ENCODE data around the gene ONECUT2. TPM values are rescaled to one million over a fixed set of nuclear protein-coding genes. Genes with fewer than 3 reads are reported as not detected.
A peak's percentile ranks its signal among the peaks of the same experiment; 100 is the strongest.
"Not testable (repeated sequence)": the region's sequence is repeated elsewhere in the genome, so short reads cannot be mapped to it uniquely, and the experiment has no call there.

Gene ONECUT2
- polyA plus RNA-seq, 4 donors = 0.08 to 0.24 (median 0.14) TPM

DNA sequence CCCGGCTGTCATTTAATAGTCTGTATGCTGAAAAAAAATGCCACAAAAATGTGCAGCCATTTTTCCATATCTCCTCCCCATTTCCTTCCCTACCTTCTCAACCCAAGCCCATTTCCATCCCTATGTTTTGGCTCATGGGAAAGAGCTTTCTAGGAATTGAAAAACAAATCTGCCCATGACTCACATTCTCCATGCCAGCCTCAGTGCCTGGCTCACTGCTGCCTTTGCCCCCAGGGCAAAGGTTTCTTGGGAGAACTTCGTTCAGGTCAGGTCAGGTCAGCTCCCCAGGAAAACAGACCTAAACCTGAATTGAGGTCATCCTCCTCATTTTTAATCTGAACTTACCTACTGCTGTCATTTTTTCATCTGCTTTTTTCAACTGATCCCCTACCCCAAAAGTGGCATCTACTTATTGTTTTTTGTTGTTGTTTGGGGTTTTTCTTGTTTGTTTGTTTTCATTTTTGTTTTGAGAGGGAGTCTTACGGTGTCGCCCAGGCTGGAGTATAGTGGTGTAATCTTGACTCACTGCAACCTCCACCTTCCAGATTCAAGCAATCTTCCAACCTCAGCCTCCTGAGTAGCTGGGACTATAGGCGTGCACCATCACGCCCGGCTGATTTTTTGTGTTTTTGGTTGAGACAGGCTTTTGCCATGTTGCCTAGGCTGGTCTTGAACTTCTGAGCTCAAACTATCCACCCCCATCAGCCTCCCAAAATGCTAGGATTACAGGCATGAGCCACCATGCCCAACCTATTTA, 84.7 kb downstream of the ONECUT2 start:
- DNase-seq (ENCODE audit: low read depth in 4 of 4, low spot score in 3 of 4) = no peak

DNA sequence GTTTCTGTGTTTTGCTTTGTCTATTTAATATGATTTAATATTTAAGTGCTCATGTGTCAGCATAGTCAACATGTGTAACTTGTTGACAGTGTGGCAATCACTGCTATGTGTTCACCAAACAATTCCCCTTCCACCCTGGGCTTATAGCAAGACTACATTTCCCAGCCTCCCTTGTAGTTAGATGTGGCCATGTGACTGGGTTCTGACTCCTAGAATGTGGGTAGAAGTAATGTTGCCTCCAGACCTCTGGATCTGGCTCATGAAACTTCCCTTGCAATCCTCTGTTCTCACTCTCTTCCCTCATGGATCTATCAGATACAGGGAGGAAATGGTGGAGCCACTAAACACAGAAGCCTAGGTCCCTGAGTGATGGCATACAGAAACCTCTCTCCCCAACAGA, 87.2 kb downstream of the ONECUT2 start:
- DNase-seq (ENCODE audit: low read depth in 4 of 4, low spot score in 3 of 4) = not testable (repeated sequence)

DNA sequence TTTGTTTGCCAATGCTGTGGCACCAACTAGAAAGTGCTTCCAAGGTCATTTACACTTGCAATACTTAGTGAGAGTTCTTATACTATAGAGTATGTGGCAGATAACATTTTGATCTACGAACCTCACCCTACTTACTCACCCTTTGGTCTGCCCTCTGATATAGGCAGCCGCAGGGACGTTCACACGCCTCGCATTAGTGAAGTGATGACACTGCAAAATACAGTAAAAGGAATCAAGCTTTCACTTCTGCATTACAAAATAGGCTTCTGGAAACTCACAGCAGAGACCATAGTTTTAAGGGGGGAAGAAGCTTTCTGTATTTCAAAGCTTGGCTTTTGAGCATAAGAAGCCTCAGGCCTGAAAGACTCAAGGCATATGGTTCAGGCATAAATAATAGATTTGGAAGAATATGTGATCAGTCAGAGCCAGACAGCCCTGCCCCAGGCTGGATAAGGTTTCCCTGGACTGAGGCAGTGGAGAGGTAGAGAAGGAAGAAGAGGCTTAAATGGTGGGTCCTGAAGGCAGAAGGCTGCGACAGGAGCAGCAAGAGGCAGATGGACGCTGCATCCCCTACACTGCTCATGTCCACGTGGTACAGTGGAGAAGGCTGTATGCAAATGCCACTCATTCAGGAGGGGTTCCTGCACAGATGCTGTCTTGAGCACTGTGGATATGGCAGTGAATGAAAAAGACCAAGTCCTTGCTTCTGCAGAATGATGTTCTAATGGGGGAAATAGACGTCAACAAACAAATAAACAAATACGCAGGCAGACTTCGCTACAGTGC, 88.2 kb downstream of the ONECUT2 start:
- no peak for DNase-seq (ENCODE audit: low read depth in 4 of 4, low spot score in 3 of 4)

DNA sequence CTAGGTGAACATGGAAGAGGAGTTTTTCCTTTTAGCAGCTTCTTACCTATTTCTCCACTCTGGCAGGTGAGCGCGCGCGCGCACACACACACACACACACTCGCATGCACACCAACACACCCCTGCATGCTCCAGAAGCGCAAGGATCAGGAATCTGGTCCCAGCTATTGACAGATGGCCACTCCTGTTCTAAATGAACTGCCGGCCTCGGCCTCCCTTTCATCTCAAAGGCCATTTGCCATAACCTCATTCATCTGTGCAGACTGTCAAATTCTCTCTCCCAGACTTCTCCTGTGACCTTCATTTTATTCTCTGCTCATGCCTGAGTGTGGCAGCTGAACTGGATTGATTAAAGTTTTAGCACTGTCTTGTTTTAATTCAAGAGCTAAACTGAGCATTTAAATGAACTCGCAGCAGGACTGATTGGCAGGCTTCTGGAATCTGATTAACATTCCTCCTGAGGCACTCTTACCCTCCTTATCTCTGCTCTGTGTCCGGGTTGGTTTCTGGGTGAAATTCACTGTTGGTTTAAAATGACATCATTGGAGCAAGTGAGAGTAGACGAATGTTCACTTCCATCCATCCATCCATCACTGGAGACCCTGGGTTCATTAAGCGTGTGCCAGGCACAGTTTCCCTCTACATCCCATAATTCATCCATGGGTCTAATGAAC, 92.5 kb downstream of the ONECUT2 start:
- no peak for DNase-seq (ENCODE audit: low read depth in 4 of 4, low spot score in 3 of 4)

DNA sequence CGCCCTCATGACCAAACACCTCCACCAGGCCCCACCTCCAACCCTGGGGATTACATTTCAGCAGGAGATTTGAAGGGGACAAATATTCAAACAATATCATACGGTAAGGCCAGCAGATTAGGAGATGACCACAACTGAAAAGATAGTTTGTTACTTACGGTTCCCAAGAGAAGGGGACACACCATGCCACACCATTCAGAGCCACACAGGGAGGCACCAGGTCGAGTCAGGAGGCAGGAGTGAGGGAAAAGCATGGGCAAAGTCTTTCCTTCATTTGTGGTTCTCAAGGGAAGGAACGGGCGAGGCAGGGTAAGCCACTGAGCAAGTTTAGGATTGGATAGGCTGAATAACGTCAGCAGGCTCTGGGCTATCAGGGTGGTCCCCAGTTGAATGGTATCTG, 94.0 kb downstream of the ONECUT2 start:
- no peak for DNase-seq (ENCODE audit: low read depth in 4 of 4, low spot score in 3 of 4)

DNA sequence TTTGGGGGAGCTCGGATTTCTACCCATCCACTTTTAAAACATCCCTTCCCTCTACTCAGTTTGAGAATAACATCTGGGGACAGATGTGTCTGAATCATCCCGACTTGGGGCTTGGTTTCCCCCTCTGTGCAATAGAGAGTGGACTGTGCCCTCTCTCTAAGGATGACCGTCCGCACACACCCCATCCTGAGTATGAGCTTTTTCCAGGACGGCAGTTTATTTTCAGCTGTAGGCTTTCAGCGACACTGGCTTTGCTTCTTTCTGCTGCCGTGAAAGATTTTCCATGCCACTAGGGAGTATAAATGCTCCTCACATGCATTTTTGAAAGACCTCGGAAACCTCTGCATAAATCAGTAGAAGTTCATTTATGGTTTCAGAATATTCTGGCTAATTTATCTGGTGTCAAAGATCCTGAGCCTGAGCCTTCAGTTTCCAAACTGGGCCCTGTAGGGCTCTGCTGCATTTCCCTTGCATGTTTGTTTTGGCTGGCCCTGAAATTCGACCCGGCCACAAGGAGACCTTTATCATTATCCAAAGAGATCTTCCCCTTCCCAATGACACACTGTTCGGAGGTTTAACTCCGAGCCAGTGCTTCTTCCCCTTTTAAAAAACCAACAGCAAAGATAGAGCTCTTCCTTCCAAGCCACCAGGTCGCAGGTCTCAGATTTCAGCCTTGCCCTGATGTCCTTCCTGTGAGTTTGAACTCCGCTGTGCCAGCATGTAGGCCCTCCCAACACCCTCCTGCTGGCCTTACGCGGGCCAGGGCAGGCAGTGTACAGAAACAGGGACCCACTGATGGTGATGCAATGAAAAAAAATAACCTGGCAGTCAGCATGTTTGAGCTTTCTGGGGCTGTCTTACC, 98.1 kb downstream of the ONECUT2 start:
- DNase-seq (ENCODE audit: low read depth in 4 of 4, low spot score in 3 of 4) = peak; percentile 10 to 36 (median 22)

DNA sequence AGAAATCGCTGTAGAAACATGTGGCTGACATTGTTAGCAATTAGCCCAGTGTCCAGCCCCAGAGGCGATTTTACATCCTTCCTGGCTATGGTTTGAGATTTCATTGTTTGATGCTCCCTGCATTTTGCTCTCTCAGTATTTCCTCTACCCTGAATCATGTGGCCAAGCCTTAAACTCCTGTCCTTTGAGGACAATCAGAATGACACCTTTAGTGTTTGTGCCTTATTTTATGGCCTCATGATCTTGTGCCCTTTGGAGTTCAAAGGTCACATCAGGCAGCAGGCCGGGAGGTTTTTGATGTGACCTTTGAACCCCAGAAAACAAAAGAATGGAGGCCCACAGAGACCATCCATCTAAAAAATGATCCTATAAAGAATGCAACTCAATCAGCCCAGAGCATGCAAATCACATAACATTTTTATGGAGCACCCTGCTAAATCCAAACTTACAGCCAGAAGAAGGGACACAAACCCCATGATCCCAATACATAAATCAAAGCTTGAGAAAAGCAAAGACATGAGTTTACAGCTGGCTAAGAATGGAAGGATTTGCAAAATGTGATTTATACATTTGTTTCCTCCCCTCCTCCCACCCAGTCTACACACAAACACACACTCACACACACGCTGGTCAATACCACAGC, 98.8 kb downstream of the ONECUT2 start:
- peak; percentile 47 to 67 (median 62) for DNase-seq (ENCODE audit: low read depth in 4 of 4, low spot score in 3 of 4)

DNA sequence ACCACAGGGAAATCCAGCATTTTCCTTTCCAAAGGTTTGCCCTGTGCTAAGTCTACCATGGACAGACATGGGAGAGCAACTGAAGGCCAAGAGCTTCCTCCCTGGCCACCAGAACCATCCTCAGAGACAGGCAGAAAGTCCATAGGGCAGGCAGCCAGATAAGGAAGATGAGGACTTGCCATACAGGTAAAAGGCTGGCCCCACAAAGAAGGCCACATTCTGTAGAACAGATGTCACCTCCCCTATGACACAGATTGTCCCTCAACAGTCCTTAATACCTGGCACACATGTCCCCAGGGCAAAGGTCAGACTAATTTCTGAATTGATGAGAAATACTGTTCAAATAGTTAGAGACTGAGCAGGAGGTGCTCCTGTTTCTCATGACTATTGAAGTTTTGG, 99.3 kb downstream of the ONECUT2 start:
- DNase-seq (ENCODE audit: low read depth in 4 of 4, low spot score in 3 of 4) = no peak

DNA sequence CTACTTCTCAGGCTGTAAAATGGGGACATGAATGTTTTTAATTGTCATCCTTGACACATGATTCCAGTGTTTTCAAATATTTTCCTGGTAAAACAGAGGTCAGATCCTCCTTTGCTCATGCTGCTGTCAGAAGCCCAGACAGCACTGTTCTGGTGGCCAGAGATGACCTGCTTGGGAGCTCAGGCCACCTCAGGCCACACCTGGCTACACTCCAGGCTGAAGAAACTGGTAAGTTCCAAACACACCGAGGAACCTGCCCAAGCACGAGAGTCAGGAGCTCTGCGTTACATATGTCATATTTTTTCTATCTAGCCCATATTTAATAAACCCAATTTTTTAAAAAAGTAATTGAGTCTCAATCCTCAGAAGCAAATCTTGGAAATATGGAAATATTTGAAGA, 103.4 kb downstream of the ONECUT2 start:
- DNase-seq (ENCODE audit: low read depth in 4 of 4, low spot score in 3 of 4) = no peak

DNA sequence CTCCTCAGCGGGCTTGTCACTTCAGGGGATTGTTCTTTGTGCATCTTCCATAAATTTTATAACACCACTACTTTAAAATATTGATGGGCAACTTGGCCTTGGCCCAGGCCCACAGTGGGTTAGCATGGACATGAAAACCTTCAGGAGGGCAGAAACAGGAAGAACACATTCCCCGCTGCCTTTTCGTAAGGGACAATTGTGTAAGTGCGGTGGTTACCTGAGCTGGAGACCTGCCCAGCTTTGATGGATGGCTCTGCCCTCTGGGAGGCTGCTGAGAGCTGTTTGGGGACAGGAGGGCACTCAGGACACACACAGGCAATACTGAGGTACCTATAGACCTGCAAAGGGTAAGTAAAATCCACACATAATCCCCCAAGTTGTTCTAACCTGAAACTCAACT, 104.5 kb downstream of the ONECUT2 start:
- no peak for DNase-seq (ENCODE audit: low read depth in 4 of 4, low spot score in 3 of 4)

Other genes starting within 250 kb of the ONECUT2 start
- under 1 TPM in 2 of 4 donors, not detected in 2; 0.06 to 0.16 TPM for gene ST8SIA3, start 82.8 kb upstream of the ONECUT2 start, polyA plus RNA-seq (ENCODE audit: insufficient read length in 4 of 4)
- gene FECH, start 151.3 kb downstream of the ONECUT2 start, polyA plus RNA-seq (ENCODE audit: insufficient read length in 4 of 4) = 10 to 100 TPM; 37.7 to 49.4 (median 41.2) TPM
- 100 to 1,000 TPM; 103 to 211 (median 182) TPM for gene NARS1, start 186.5 kb downstream of the ONECUT2 start, polyA plus RNA-seq (ENCODE audit: insufficient read length in 4 of 4)